Large intestine (tissue), 3 donors: Measurements from ENCODE around the gene RAD21L1. TPM values are rescaled to one million over a fixed set of nuclear protein-coding genes. Genes with fewer than 3 reads are reported as not detected.

ENCODE experiments used
- DNase-seq, 2 donors: peaks; one replicate each; pipeline versions ENCODE4 v3.0.0 to v3.0.0-alpha.2; 2013
- H3K27ac ChIP-seq: one replicate; pipeline ENCODE4 v1.5.1; 2013; ENCODE audit warnings: low read length
- H3K27me3 ChIP-seq: 2 replicates; pipeline ENCODE4 v1.6.1; 2013; ENCODE audit warnings: low read length; ENCODE audit not compliant: control insufficient read depth, insufficient read depth
- H3K36me3 ChIP-seq: 2 replicates; pipeline ENCODE4 v1.6.1; 2013; ENCODE audit warnings: low read length; ENCODE audit not compliant: control insufficient read depth, insufficient read depth
- H3K4me1 ChIP-seq: one replicate; pipeline ENCODE4 v1.6.1; 2013; ENCODE audit warnings: low read length; ENCODE audit not compliant: control insufficient read depth, insufficient read depth
- H3K4me3 ChIP-seq: one replicate; pipeline ENCODE4 v1.5.1; 2013; ENCODE audit warnings: low read length
- H3K9me3 ChIP-seq: one replicate; pipeline ENCODE4 v1.6.1; 2013; ENCODE audit warnings: mild to moderate bottlenecking, low read depth, low read length, moderate library complexity; ENCODE audit not compliant: control insufficient read depth
- WGBS: methylation state at CpG from one replicate; pipeline ENCODE4 v1.1.5; 2013; ENCODE audit warnings: low lambda C conversion rate; ENCODE audit not compliant: insufficient coverage; 5-methylcytosine and 5-hydroxymethylcytosine counted together
- polyA plus RNA-seq: library from polyadenylated mRNA; unstranded; fragments of 120-200 nt; gene quantifications from one replicate; pipeline ENCODE4 v1.2.1, GENCODE V29; 2013

The RAD21L1 gene
- polyA plus RNA-seq, 1 donor: not detected

- Histone ChIP-seq H3K27ac (no peak overlapping the region), H3K27me3 (no peaks in the 10 kb centered on the region), H3K4me3 (no peak overlapping the region), H3K9me3 (no peaks in the 10 kb centered on the region), H3K4me1 (no peaks in the 10 kb centered on the region), H3K36me3 (no peaks in the 10 kb centered on the region)
- no peak for DNase-seq
- no CpG with 5 or more reads among the region's 20 CpGs for WGBS
Observed at GRCh38 chr20:1295276-1295930, 69.6 kb downstream of the RAD21L1 start.

- H3K4me3 ChIP-seq: no peak overlapping the region
- no peaks in the 10 kb centered on the region for H3K9me3 ChIP-seq
- DNase-seq: no peak
- no peaks in the 10 kb centered on the region for H3K27me3 ChIP-seq
- no peaks in the 10 kb centered on the region for H3K36me3 ChIP-seq
- no peaks in the 10 kb centered on the region for H3K4me1 ChIP-seq
- no CpG with 5 or more reads among the region's 20 CpGs for WGBS
- no peak overlapping the region for H3K27ac ChIP-seq
Observed at GRCh38 chr20:1296117-1296610, 70.3 kb downstream of the RAD21L1 start.

GRCh38 chr20:1296922-1297321, 71.1 kb downstream of the RAD21L1 start:
- H3K27ac ChIP-seq: no peak overlapping the region
- DNase-seq: no peak
- H3K4me3 ChIP-seq: no peak overlapping the region
- no peaks in the 10 kb centered on the region for H3K27me3 ChIP-seq
- no peaks in the 10 kb centered on the region for H3K36me3 ChIP-seq
- no peaks in the 10 kb centered on the region for H3K9me3 ChIP-seq
- WGBS: no CpG with 5 or more reads among the region's 14 CpGs
- no peaks in the 10 kb centered on the region for H3K4me1 ChIP-seq

GRCh38 chr20:1297486-1297885, 71.6 kb downstream of the RAD21L1 start:
- WGBS: no CpG with 5 or more reads among the region's 2 CpGs
- no peaks in the 10 kb centered on the region for H3K9me3 ChIP-seq

GRCh38 chr20:1298166-1298565, 72.3 kb downstream of the RAD21L1 start:
- Histone ChIP-seq H3K4me3 (no peak overlapping the region), H3K27ac (no peak overlapping the region), H3K36me3 (no peaks in the 10 kb centered on the region), H3K9me3 (no peaks in the 10 kb centered on the region), H3K4me1 (no peaks in the 10 kb centered on the region), H3K27me3 (no peaks in the 10 kb centered on the region)
- DNase-seq: no peak
- WGBS: no CpG with 5 or more reads among the region's 5 CpGs

More at GRCh38 chr20:1297486-1297885, 71.6 kb downstream of the RAD21L1 start:
- Histone ChIP-seq H3K36me3 (no peaks in the 10 kb centered on the region), H3K4me3 (no peak overlapping the region), H3K4me1 (no peaks in the 10 kb centered on the region), H3K27me3 (no peaks in the 10 kb centered on the region), H3K27ac (no peak overlapping the region)
- DNase-seq: no peak

GRCh38 chr20:1298888-1299511, 73.2 kb downstream of the RAD21L1 start:
- Histone ChIP-seq H3K9me3 (no peaks in the 10 kb centered on the region), H3K27me3 (no peaks in the 10 kb centered on the region), H3K4me1 (no peaks in the 10 kb centered on the region), H3K27ac (no peak overlapping the region), H3K36me3 (no peaks in the 10 kb centered on the region), H3K4me3 (no peak overlapping the region)
- WGBS: 39% methylated on average over 2 of the region's 10 CpGs
- no peak for DNase-seq

GRCh38 chr20:1299522-1299921, 73.7 kb downstream of the RAD21L1 start:
- no peaks in the 10 kb centered on the region for H3K4me1 ChIP-seq
- no peak for DNase-seq
- WGBS: no CpG with 5 or more reads among the region's 9 CpGs
- no peak overlapping the region for H3K27ac ChIP-seq
- H3K9me3 ChIP-seq: no peaks in the 10 kb centered on the region
- no peak overlapping the region for H3K4me3 ChIP-seq
- H3K36me3 ChIP-seq: no peaks in the 10 kb centered on the region
- no peaks in the 10 kb centered on the region for H3K27me3 ChIP-seq

GRCh38 chr20:1300083-1300840, 74.4 kb downstream of the RAD21L1 start:
- H3K4me3 ChIP-seq: no peak overlapping the region
- no CpG with 5 or more reads among the region's 18 CpGs for WGBS
- DNase-seq: no peak
- no peak overlapping the region for H3K27ac ChIP-seq
- no peaks in the 10 kb centered on the region for H3K27me3 ChIP-seq
- H3K36me3 ChIP-seq: no peaks in the 10 kb centered on the region
- H3K9me3 ChIP-seq: no peaks in the 10 kb centered on the region
- H3K4me1 ChIP-seq: no peaks in the 10 kb centered on the region

GRCh38 chr20:1301031-1301529, 75.2 kb downstream of the RAD21L1 start:
- Histone ChIP-seq H3K27ac (no peak overlapping the region), H3K4me3 (no peak overlapping the region), H3K9me3 (no peaks in the 10 kb centered on the region), H3K36me3 (no peaks in the 10 kb centered on the region), H3K4me1 (no peaks in the 10 kb centered on the region), H3K27me3 (no peaks in the 10 kb centered on the region)
- 20% methylated on average over 1 of the region's 9 CpGs for WGBS
- no peak for DNase-seq

GRCh38 chr20:1302685-1303541, 77.1 kb downstream of the RAD21L1 start:
- Histone ChIP-seq H3K27me3 (no peaks in the 10 kb centered on the region), H3K9me3 (no peaks in the 10 kb centered on the region), H3K4me3 (no peak overlapping the region), H3K36me3 (no peaks in the 10 kb centered on the region), H3K27ac (no peak overlapping the region), H3K4me1 (no peaks in the 10 kb centered on the region)
- no peak for DNase-seq
- WGBS: 100% methylated on average over 4 of the region's 12 CpGs
